Glutamatergic neuron (in vitro differentiated cells): ENCODE measurements around the gene SIX2. TPM values are rescaled to one million over a fixed set of nuclear protein-coding genes. Genes with fewer than 3 reads are reported as not detected.

ENCODE experiments used
- DNase-seq: peaks from one replicate; pipeline ENCODE4 v3.0.0; 2022
- H3K27ac Mint-ChIP-seq: one replicate; pipeline ENCODE4 v1.8.0; 2020; ENCODE audit warnings: mild to moderate bottlenecking, mixed read lengths, inconsistent platforms; ENCODE audit not compliant: unreplicated experiment
- H3K27me3 Mint-ChIP-seq: one replicate; pipeline ENCODE4 v1.8.0; 2020; ENCODE audit warnings: mild to moderate bottlenecking, moderate library complexity, mixed read lengths, inconsistent platforms; ENCODE audit not compliant: unreplicated experiment
- H3K36me3 Mint-ChIP-seq: one replicate; pipeline ENCODE4 v1.8.0; 2020; ENCODE audit warnings: mild to moderate bottlenecking, mixed read lengths, inconsistent platforms; ENCODE audit not compliant: unreplicated experiment
- H3K4me1 Mint-ChIP-seq: one replicate; pipeline ENCODE4 v1.8.0; 2020; ENCODE audit warnings: mild to moderate bottlenecking, low read depth, mixed read lengths, inconsistent platforms; ENCODE audit not compliant: unreplicated experiment
- H3K4me3 Mint-ChIP-seq: one replicate; pipeline ENCODE4 v1.8.0; 2020; ENCODE audit warnings: mild to moderate bottlenecking, mixed read lengths, inconsistent platforms; ENCODE audit not compliant: unreplicated experiment
- H3K9me3 Mint-ChIP-seq: one replicate; pipeline ENCODE4 v1.8.0; 2020; ENCODE audit warnings: mild to moderate bottlenecking, moderate library complexity, mixed read lengths, inconsistent platforms; ENCODE audit not compliant: unreplicated experiment
- total RNA-seq: library from RNA; stranded (reverse); fragmentation: NEBNext Ultra II Directional; extraction: Animal tissue kit (Norgen Biotek cat#: 25700); gene quantifications from one replicate; pipeline ENCODE4 v1.2.1, GENCODE V29; 2021; ENCODE audit not compliant: unreplicated experiment
- TF ChIP-seq, protein P1 (sequence below): fragments of 200-600 bp; sonication (generic); IDR thresholded peaks from one replicate; pipeline ENCODE4 v1.5.0; 2021; ENCODE audit not compliant: partially characterized antibody, unreplicated experiment

Gene SIX2
- total RNA-seq, 1 donor from 2014 or later: 0.56 TPM

DNA sequence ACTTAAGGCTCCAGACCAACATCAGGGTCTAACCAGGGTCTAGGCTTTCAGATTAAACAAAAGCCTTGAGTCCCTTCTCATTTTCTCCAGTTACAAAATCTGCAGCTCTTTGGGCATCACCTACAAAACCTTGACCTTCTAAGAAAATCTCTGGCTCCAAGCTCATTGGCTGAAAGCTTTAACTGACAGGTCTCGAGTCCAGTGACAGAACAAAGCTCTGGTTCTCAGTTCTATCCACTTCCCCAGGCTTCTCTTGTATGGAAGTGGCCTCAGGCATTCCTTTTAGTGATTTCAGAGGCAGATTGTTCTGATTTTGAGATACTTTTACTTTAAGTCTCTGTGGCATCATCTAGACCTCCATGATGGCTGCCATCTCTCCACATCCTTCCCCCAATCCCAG is 11.3 kb downstream of the SIX2 start:
- no peak for DNase-seq
- peaks cover 23% of the 10 kb centered on the region for H3K27me3 Mint-ChIP-seq
- no peak overlapping the region for H3K4me3 Mint-ChIP-seq
- TF ChIP-seq, protein P1, sequence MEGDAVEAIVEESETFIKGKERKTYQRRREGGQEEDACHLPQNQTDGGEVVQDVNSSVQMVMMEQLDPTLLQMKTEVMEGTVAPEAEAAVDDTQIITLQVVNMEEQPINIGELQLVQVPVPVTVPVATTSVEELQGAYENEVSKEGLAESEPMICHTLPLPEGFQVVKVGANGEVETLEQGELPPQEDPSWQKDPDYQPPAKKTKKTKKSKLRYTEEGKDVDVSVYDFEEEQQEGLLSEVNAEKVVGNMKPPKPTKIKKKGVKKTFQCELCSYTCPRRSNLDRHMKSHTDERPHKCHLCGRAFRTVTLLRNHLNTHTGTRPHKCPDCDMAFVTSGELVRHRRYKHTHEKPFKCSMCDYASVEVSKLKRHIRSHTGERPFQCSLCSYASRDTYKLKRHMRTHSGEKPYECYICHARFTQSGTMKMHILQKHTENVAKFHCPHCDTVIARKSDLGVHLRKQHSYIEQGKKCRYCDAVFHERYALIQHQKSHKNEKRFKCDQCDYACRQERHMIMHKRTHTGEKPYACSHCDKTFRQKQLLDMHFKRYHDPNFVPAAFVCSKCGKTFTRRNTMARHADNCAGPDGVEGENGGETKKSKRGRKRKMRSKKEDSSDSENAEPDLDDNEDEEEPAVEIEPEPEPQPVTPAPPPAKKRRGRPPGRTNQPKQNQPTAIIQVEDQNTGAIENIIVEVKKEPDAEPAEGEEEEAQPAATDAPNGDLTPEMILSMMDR: no peak
- peaks cover 11% of the 10 kb centered on the region for H3K9me3 Mint-ChIP-seq
- H3K36me3 Mint-ChIP-seq: no peaks in the 10 kb centered on the region
- no peak overlapping the region for H3K27ac Mint-ChIP-seq
- peaks cover 5% of the 10 kb centered on the region for H3K4me1 Mint-ChIP-seq

- TF ChIP-seq, protein P1: no peak
- Mint-ChIP-seq H3K4me3 (no peak overlapping the region), H3K9me3 (peaks cover 9% of the 10 kb centered on the region), H3K4me1 (peaks cover 2% of the 10 kb centered on the region), H3K27me3 (peaks cover 14% of the 10 kb centered on the region), H3K27ac (no peak overlapping the region), H3K36me3 (no peaks in the 10 kb centered on the region)
- no peak for DNase-seq
These were observed 12.9 kb downstream of the SIX2 start for GRCh38 chr2:44996356-44996755.

- no peak for DNase-seq
These were observed 14.9 kb downstream of the SIX2 start for GRCh38 chr2:44994377-44994776.

DNA sequence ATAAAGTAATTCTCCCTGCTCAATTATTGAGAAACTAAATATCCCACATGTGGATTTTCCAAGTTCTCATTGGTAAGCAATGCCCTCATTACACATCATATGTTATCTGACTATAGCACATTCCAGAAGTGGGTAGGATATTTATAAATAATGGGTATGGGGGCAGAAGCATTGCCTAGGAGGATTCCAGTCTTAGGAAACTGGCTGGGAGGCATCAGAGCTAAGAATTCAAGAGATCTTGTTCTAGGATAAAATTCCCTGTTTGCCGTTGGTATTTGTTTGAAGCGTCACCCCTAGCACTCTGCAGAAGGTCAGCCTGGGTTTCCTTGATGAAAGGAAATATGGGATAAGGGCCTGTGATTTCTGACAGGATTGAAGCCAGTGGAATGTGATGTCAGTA is 20.1 kb downstream of the SIX2 start:
- Mint-ChIP-seq H3K4me3 (no peak overlapping the region), H3K9me3 (peaks cover 2% of the 10 kb centered on the region), H3K27ac (no peak overlapping the region), H3K36me3 (peaks cover 12% of the 10 kb centered on the region), H3K27me3 (peaks cover 1% of the 10 kb centered on the region), H3K4me1 (no peaks in the 10 kb centered on the region)
- DNase-seq: no peak
- TF ChIP-seq, protein P1: no peak

More at GRCh38 chr2:44994377-44994776, 14.9 kb downstream of the SIX2 start:
- no peaks in the 10 kb centered on the region for H3K36me3 Mint-ChIP-seq
- TF ChIP-seq, protein P1: no peak
- H3K4me1 Mint-ChIP-seq: no peaks in the 10 kb centered on the region
- H3K4me3 Mint-ChIP-seq: no peak overlapping the region
- peaks cover 6% of the 10 kb centered on the region for H3K27me3 Mint-ChIP-seq
- peaks cover 9% of the 10 kb centered on the region for H3K9me3 Mint-ChIP-seq
- no peak overlapping the region for H3K27ac Mint-ChIP-seq

GRCh38 chr2:44983836-44984604 is 25.2 kb downstream of the SIX2 start:
- peaks cover 12% of the 10 kb centered on the region for H3K36me3 Mint-ChIP-seq
- no peak overlapping the region for H3K27ac Mint-ChIP-seq
- no peaks in the 10 kb centered on the region for H3K9me3 Mint-ChIP-seq
- no peak overlapping the region for H3K4me3 Mint-ChIP-seq
- no peak for DNase-seq
- H3K4me1 Mint-ChIP-seq: peaks cover 2% of the 10 kb centered on the region
- TF ChIP-seq, protein P1: no peak
- H3K27me3 Mint-ChIP-seq: peaks cover 1% of the 10 kb centered on the region
